Stimulated activated naive CD4-positive, alpha-beta T cell treated with Interleukin-2 at 50 U/mL for 16 hours (primary cell): ENCODE data around the gene STAC3.

Experiments
- DNase-seq: peaks from one replicate; lab custom pipeline; 2025; lab: John Stamatoyannopoulos, UW

STAC3 gene

DNA sequence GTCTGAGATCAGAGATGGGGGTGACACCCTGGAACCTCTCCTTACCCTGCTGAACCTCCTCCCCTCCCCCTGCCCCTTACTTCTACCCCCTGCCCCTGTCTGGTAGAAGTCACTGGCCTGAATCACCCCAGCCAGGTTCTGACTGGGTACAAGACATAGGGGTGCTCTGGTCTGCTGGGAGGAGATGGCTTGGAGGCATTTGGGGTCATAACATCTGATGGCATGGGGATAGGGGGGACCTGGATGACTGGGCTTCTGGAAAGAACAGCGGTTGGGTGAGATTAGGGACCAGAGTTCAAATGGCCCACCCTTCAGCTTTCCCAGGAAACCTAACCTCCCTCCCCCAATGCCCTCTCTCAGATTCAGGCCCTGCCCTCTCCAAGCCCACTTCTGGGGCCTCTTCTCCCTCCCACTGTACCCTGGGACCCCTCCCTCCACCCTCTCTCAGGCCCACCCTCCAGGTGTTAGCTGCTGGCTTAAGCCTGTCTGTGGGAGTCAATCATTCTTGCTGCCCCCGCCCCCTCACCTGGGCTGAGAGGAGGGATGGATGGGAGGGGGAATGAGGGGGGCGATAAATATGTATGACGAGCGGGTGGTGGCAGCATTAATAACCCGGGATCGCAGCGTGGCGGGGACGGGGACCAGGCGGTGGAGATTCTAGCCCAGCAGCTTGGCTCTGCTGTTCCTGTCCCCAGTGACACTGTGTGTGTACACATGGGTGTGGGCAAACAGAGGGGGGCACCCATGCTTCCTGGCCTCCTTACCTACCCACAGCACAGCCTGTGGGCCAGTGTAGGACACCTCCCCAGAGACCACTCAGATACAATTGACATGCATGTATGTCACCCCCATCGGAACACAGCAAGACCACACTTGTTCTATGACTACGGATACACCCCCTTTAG, 28.4 kb downstream of the STAC3 start:
- no peak for DNase-seq

DNA sequence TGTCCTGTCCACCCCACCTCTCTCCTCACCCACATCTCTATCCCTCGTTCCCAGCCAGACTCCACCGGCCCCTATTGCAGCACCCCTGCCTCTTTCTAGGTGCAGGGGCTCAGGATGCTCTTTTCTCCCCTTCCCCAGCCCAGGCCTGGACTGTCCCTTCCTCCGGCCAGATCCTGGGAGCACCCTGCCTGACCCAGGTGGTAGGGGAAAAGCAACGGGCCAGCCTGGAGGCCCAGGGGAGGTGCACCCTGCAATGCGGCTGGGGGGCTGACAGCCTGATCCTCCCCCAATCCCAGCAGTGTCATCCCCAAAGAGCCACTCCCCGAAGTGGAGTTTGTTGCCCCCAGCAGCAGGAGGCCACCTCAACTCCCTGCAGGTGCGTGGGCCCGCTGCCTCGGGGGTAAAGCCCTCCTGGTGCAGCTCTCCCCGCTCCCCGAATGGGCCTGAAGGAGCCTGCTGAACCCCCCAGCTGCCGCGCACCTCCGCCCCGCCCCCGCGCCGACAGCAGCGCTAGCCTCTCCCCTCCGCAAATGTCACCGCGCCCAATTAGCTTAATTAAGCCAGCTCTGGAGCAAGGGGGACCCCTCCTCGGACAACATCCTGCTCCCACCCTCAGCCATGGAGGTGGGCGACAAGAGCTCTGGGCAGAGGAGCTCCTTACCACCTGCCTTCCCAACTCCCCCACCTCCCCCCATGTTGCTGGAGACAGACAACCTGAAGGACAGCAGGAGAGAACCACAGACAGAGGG, 29.6 kb downstream of the STAC3 start:
- DNase-seq: no peak

DNA sequence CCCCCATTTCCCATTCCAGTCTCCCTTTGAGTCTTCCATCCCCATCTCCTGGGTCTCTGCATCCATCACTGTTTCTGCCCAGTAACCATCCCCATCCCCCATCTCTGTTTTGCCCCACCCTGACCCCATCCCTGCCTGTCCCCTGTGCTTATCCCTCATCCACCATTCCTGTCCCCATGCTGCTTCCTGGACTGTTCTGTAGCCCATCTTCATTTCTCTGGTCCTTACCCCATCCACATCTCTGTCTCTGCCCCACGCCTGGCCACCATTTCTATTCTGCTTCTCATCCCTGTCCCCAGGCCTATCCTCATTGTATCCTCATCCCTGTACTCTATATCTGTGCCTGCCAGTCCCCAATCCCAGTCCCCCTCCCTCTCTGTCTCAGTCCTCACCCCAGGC, 30.2 kb downstream of the STAC3 start:
- DNase-seq: no peak

DNA sequence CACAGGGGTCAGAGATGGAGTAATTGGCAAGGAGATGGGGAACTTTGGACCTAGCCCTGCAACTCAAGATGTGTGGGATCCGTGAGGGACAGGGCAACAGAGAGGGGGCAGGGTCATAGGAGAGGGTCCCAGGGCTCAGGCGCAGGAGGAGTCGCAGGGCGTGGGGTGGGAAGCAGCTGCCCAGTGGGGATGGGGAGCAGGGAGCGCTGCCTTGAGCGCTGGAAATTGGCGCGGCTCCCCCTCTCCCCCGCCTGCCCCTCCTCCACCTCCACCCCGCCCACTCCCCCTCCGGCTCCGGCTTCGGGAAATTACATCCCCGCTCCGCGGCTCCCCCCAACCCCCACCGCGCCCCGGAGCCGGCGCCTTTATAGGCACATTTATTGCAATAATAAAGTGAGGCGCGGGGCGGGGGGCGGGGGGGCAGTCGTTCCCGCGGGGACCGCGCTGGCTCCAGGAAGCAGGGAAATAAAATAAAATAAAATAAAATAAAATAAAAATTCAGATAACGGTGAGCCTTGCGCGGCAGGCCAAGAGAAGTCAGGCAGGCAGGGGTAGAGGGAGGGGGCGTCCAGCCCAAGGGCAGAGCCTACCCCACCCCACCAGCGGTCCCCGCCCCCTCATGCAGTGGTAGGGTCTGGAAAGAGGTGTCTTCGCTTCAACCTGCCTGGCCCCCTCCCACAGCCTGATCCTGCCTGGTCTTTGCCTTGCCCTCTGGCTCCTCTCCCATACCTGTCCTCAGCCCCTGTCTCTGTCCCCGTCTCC, 30.8 kb downstream of the STAC3 start:
- no peak for DNase-seq

DNA sequence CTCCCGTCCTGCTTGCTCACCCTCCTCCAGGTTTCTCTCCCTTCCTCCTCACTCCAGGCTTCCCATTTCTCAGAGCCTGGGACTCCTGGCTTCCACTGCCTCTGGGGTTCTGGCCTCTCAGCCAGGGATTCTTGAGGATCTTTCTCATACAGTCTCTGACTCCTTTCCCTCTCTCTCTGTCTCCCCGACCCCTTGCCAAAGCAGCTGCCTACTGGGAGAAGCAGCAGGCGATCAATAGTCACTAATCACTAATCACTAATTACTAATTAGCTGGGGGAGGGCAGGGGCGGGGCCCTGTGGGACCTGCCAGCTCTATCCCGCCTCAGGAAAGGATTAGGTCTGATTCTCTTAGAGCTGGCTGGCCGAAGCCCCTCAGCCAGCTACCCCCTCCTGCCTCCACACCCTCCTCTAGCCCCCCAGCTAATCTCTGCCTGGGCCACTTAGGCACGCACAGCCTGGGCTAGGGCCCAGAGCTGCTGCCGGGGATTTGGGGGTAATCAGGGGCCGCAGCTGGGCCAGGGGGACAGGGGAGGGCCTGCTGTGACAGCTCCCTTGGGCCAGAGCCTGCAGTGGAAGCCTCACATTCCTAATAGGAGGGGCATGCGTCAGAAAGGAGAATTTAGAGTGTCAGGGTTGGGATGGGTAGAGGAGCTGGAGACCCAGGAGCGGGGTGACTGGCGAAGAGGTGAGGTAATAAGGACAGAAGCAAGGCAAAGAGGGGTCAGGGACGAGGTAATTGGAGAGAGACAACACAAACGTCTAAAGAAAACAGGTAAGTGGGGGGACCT, 31.6 kb downstream of the STAC3 start:
- no peak for DNase-seq

DNA sequence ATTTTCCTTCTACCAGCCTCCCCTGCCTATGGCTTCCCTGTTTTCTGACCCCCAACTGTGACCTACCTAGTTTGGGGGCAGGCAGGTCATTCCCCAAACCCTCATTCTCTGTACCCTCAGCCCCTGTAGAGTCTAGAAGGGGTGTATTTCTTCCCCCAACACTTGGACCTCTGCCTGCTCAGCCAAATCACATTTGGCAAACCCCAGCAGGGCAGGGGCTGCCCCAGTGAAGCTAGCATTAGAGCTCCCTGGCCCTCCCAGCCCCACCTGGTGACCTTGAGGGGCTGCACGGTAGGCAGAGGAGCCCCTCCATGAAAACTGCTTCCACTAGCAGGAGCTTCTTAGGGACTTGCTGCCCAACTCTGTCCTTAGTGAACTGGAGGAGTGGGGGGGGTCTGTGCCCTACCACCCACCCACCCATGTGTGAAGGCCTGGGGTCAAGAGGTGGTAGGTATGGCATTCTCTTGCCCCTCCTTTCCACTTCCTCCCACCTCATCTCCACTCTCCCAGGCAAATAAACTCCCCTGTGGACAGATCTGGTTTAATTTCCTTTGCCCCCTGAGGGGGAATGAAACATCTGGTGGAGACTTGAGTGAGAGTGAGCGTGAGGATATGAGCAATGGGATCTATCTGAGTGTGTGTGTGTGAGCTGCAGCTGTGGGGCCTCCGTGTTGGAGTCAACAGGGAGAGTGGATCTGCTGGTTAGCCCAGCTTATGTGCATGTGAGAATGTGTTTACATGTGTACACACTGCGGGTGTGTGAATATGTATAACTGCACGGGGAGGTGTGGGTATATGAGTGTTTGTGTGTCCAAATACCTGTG, 32.7 kb downstream of the STAC3 start:
- no peak for DNase-seq

DNA sequence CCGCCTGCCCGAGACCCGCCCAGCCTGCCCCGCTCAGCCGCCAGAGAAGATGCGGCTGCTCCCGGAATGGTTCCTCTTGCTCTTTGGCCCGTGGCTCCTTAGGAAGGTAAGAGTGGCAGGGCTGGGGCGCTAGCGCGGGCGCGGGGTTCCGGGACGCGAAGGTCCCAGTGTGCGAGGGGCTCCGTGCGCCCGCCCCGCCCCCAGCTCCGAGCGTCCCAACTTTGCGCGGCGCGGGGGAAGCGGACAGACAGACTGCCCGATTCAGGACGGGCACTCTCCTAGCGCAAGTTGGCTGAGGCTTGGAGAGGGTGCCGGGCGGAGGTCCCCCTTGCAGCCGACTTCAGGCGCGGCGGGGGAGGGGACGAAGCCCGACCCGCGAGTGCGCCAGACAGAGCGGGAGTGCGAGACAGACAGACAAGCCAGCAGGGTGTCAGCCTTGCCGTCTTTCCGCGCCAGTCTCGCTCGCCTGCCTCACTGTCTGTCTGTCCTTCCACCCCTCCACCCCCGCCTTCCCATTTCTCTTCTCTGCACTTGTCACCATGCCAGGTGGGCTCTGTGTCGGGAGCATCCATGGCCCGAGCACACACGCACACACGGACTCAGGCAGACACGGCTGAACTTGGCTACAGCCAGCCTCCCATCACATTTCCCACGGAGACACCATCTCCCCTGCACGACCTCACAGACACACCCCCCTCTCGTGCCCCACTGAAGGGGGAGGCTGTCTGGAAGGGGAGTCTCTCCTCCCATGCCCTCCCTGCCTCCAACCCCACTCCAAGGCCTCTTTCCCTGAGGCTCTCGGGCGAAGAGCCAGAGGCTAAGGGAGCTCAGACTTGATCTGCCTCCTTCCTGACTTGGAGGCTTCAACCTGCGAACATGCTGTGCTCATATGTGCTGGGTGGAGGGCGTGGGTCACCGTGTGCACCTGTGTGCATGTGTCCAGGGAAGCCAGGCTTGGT, 33.8 kb downstream of the STAC3 start:
- DNase-seq: peak; percentile 11

DNA sequence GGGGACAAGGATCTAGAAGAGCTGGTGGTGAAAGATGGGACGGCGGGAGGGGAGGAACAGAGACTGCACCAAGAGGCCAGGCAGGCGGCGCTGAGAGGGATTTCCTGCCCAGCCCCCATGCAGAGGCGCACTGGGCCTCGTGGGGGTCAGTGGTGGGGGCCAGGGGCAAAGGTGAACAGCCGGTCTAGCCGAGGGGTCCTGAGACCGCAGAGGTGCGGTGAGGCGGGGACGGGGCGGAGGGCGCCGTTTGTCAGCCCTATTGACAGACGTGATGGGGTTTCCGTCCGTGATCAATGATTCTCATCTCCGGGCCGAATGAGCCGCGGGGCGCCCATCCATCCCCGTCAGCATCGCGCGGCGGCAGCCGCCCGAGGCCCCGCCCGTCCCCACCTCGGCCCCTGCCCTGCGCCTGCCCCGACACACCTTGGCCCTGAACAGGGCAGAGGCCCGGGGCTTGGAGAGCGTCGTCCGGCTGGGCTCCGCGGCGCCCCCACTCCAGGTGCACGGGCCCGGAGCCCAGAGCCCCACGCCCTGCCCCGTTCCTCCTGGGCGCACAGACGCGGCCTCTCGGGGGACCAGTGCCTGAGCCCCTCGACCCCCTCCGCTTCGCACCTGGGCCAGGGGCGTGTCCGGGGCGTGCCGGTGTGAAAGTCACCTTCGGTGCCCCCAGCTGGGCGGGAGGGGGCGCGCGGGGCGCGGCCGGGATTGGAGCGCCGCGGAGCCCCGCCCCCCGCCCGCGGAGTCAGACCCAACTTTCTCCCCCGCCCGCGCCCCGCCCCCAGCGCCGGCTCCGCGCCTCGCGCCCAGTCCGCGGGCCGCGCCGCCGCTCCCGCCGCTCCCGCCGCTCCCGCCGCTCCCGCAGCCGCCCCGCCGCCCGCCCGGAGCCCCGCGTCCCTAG, 34.7 kb downstream of the STAC3 start, which contains the start of gene NXPH4:
Gene NXPH4, plus strand, starts transcription at position 781 of the 898 bp plus-strand sequence. CDS start 176 bp downstream, outside the sequence.
- DNase-seq: peak; percentile 58

DNA sequence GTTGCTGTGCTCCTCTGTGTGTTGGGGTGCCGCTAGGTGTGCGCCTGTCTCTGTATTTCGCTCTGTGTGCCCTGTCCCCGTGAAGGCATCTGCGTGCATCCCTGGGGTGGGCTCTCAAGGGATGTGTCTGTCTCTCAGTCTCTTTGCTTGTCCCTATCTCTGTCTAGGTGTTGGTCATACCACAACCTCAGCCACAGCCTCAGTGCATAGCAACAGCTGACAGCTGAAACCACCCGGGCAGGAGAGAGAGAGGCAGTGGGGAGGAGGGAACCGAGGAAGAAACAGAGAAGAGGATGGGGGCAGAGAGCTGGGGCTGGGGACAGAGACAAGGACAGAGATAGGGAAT, 35.3 kb downstream of the STAC3 start:
- DNase-seq: peak; percentile 25

DNA sequence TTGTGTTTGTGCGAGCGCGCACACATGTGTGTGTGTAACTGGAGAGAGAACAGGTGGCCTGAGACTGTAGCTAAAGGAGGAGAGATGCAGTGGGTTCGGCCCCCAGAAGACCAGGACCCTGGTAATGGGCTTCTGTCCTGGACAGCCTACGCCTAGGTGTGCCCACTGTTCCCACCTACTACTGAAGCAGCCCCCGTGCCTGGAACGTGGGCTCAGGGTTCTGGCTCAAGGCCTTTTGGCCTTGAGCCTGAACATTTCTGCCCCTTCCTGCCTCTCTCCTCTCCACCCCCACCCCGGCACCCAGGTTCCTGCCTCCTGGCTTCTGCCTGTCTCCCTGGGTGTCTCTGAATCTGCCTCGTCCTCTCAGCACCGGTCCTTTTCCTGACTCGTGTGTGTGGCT, 35.9 kb downstream of the STAC3 start:
- no peak for DNase-seq

DNA sequence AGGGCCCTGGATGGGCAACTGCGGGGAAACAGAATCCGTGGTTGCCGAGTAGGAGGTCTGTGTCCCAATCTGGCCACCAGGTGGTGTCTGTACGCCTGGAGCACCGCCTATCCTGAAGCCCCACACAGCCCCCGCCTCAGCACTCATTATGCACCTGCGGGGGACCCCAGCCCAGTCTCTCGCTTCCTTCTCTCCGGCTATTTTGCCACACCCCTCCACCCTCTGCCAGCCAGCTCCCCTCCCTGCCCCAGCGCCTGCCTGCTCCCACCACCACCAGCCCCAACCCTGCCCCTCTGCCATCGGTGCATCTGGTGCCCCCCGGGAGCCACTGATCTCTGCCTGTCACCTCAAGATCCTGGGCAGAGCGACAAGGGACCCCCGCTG, 36.6 kb downstream of the STAC3 start:
- DNase-seq: peak; percentile 60

DNA sequence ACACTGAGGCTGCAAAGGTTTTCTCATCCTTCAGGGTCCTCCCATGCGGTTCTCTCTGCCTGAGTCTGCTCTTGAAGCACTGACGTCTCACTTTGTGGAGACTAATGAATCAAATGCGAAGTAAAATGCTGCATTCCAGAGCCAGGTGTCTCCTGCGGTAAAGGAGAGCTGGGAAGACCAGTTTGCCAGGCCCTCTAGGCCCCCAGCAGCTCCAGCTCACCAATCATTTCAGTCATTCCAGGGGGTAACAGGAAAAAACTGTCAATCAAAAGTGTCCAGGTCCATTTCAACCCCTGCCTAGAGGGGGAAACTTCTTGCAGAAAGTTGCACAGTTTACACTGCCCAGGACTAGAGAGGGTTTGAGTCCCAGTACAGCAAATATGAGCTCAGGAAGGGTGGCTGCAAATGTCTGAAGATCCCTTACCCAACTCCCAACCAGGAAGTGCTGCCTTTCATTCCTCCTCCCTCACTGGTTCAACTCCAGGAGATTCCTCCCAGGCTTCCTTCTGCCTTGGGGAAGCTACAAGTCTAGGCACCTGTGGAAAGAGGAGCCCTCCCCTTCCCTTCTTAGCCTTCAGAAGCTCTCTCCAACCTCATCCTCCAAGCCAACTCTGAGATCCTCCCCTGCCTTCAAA, 37.1 kb downstream of the STAC3 start:
- no peak for DNase-seq

DNA sequence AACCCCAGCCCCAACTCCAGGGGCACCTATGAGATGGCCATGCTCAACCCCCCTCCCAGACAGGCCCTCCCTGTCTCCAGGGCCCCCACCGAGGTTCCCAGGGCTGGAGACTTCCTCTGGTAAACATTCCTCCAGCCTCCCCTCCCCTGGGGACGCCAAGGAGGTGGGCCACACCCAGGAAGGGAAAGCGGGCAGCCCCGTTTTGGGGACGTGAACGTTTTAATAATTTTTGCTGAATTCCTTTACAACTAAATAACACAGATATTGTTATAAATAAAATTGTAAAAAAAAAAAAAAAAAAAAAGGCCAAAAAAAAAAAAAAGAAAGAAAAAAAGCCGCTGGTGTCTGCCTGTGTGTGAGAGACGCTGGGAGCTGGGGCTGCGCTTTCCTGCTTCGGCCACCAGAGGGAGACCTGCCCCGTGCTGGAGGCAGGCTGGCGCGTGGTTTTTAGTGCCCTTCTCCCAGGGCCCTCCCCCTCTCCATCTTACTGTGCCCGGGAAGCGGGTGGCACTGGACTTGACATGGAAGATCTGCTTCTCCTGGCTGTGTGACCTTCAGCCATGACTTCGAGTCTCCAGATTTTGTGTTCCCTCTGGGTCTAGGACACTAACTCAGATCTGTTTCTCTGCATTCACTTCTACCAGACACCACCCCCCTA, 37.8 kb downstream of the STAC3 start:
- DNase-seq: peak; percentile 77

DNA sequence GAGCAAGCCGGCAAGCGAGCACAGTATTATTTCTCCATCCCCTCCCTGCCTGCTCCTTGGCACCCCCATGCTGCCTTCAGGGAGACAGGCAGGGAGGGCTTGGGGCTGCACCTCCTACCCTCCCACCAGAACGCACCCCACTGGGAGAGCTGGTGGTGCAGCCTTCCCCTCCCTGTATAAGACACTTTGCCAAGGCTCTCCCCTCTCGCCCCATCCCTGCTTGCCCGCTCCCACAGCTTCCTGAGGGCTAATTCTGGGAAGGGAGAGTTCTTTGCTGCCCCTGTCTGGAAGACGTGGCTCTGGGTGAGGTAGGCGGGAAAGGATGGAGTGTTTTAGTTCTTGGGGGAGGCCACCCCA, 38.3 kb downstream of the STAC3 start:
- no peak for DNase-seq

DNA sequence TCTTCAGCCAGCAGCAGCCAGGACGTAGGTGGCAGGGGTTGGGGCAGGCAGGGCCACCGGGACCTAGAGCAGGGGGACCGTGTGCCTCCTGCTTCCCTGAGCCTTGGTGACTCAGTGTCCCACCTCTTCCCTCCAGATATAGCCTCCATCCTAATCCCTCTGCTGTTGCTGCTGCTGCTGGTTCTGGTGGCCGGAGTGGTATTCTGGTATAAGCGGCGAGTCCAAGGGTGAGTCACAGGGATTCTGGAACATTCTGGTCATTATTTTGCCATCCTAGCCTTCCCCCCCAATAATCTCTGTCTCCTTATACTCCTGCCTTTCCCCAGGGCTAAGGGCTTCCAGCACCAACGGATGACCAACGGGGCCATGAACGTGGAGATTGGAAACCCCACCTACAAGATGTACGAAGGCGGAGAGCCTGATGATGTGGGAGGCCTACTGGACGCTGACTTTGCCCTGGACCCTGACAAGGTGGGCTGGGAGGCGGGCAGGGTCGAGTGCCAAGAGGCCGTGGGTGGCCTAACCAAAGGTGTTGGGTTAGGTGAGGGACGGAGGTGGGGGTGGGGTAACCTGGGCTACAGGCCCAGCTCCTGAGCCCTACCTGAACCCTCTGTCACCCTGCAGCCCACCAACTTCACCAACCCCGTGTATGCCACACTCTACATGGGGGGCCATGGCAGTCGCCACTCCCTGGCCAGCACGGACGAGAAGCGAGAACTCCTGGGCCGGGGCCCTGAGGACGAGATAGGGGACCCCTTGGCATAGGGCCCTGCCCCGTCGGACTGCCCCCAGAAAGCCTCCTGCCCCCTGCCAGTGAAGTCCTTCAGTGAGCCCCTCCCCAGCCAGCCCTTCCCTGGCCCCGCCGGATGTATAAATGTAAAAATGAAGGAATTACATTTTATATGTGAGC, 38.9 kb downstream of the STAC3 start:
- no peak for DNase-seq

DNA sequence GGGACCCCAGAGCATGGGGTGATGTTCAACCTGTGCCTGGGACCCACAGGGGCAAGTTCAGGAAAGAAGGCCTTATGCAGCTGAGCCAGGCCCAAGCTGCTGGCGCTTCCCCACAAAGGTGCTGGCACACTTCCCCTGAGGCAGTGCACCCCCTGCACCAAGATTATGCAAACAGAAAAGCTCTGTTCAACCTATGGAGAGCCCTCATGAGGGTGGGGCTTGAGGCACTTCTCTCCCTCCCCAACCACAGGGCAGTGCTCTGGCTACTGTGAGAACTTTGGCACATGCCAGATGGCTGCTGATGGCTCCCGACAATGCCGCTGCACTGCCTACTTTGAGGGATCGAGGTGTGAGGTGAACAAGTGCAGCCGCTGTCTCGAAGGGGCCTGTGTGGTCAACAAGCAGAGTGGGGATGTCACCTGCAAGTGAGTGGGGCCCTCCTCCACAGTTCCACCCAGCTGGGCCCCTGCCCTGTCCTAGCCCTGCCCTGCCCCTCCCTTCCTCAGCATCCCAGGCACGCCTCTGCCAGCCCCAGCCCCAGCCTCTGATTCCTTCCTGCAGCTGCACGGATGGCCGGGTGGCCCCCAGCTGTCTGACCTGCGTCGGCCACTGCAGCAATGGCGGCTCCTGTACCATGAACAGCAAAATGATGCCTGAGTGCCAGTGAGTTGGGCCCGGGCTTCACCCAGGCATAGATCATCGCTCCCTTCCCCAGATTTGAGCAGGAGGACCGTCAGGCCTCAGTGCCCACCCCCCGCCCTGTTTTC, 39.9 kb downstream of the STAC3 start:
- DNase-seq: no peak
